C4-2B (cell line): ENCODE data around the gene NLRC5.

ENCODE experiments used
- ZFX ChIP-seq: fragments of 450-650 bp; IDR thresholded peaks from 2 replicates; pipeline ENCODE4 v1.6.1; 2017
- TF ChIP-seq, protein P1 (sequence below): fragments of 450-650 bp; conservative IDR thresholded peaks from 2 replicates; pipeline ENCODE4 v1.5.1; 2017; ENCODE audit warnings: mild to moderate bottlenecking

GRCh38 chr16:57016301-57016700 lies 26.9 kb downstream of the NLRC5 start:
- TF ChIP-seq, protein P1, sequence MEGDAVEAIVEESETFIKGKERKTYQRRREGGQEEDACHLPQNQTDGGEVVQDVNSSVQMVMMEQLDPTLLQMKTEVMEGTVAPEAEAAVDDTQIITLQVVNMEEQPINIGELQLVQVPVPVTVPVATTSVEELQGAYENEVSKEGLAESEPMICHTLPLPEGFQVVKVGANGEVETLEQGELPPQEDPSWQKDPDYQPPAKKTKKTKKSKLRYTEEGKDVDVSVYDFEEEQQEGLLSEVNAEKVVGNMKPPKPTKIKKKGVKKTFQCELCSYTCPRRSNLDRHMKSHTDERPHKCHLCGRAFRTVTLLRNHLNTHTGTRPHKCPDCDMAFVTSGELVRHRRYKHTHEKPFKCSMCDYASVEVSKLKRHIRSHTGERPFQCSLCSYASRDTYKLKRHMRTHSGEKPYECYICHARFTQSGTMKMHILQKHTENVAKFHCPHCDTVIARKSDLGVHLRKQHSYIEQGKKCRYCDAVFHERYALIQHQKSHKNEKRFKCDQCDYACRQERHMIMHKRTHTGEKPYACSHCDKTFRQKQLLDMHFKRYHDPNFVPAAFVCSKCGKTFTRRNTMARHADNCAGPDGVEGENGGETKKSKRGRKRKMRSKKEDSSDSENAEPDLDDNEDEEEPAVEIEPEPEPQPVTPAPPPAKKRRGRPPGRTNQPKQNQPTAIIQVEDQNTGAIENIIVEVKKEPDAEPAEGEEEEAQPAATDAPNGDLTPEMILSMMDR, result no peak
- no peak for TF ChIP-seq ZFX
